Duodenal mucosa (tissue), 2 donors: ENCODE data around the gene NPAS3.

Experiments used
- H3K27ac ChIP-seq: one replicate; pipeline ENCODE4 v1.7.0; 2013; ENCODE audit warnings: low read depth, low read length
- H3K27me3 ChIP-seq, 2 donors: one replicate each; pipeline ENCODE4 v1.7.0; 2013; ENCODE audit warnings: low read length in 2 of 2, control low read depth in 1 of 2; ENCODE audit not compliant: insufficient read depth in 2 of 2, control insufficient read depth in 1 of 2
- H3K36me3 ChIP-seq, 2 donors: one replicate each; pipeline ENCODE4 v1.7.0; 2013; ENCODE audit warnings: low read length in 2 of 2, control low read depth in 1 of 2; ENCODE audit not compliant: insufficient read depth in 2 of 2, control insufficient read depth in 1 of 2
- H3K4me1 ChIP-seq, 2 donors: one replicate each; pipeline ENCODE4 v1.7.0; 2013; ENCODE audit warnings: low read length in 2 of 2, control low read depth in 1 of 2; ENCODE audit not compliant: insufficient read depth in 2 of 2, control insufficient read depth in 1 of 2
- H3K4me3 ChIP-seq, 2 donors: one replicate each; pipeline ENCODE4 v1.7.0; 2013; ENCODE audit warnings: low read length in 2 of 2, low read depth in 1 of 2
- H3K9ac ChIP-seq, 2 donors: one replicate each; pipeline ENCODE4 v1.7.0; 2013; ENCODE audit warnings: low read length in 2 of 2, low read depth in 1 of 2
- H3K9me3 ChIP-seq, 2 donors: one replicate each; pipeline ENCODE4 v1.7.0; 2013; ENCODE audit warnings: low read length in 2 of 2, control low read depth in 1 of 2; ENCODE audit not compliant: control insufficient read depth in 1 of 2

NPAS3 gene

GRCh38 chr14:33259764-33260163 lies 321.1 kb downstream of the NPAS3 start:
- H3K9ac ChIP-seq: no peak overlapping the region
- H3K27ac ChIP-seq: no peak overlapping the region
- no peak overlapping the region for H3K4me3 ChIP-seq
- H3K36me3 ChIP-seq: no peaks in the 10 kb centered on the region
- no peaks in the 10 kb centered on the region for H3K9me3 ChIP-seq
- no peaks in the 10 kb centered on the region for H3K27me3 ChIP-seq
- no peaks in the 10 kb centered on the region for H3K4me1 ChIP-seq

GRCh38 chr14:33271216-33271615 lies 332.5 kb downstream of the NPAS3 start:
- Histone ChIP-seq H3K27ac (no peak overlapping the region), H3K4me3 (no peak overlapping the region), H3K36me3 (no peaks in the 10 kb centered on the region), H3K9ac (no peak overlapping the region), H3K4me1 (no peaks in the 10 kb centered on the region), H3K27me3 (no peaks in the 10 kb centered on the region), H3K9me3 (no peaks in the 10 kb centered on the region)

- H3K9me3 ChIP-seq: no peaks in the 10 kb centered on the region
- no peaks in the 10 kb centered on the region for H3K36me3 ChIP-seq
- H3K9ac ChIP-seq: no peak overlapping the region
- H3K4me3 ChIP-seq: no peak overlapping the region
- no peaks in the 10 kb centered on the region for H3K4me1 ChIP-seq
- no peak overlapping the region for H3K27ac ChIP-seq
- no peaks in the 10 kb centered on the region for H3K27me3 ChIP-seq
Measured at GRCh38 chr14:33271891-33272290, 333.2 kb downstream of the NPAS3 start.

GRCh38 chr14:33273978-33274377 lies 335.3 kb downstream of the NPAS3 start:
- no peaks in the 10 kb centered on the region for H3K27me3 ChIP-seq
- H3K9ac ChIP-seq: no peak overlapping the region
- no peak overlapping the region for H3K27ac ChIP-seq
- no peaks in the 10 kb centered on the region for H3K36me3 ChIP-seq
- no peak overlapping the region for H3K4me3 ChIP-seq
- H3K4me1 ChIP-seq: no peaks in the 10 kb centered on the region
- H3K9me3 ChIP-seq: no peaks in the 10 kb centered on the region

- Histone ChIP-seq H3K4me3 (no peak overlapping the region), H3K4me1 (no peaks in the 10 kb centered on the region), H3K36me3 (no peaks in the 10 kb centered on the region), H3K9me3 (no peaks in the 10 kb centered on the region), H3K9ac (no peak overlapping the region), H3K27me3 (no peaks in the 10 kb centered on the region), H3K27ac (no peak overlapping the region)
Measured at GRCh38 chr14:33275879-33276278, 337.2 kb downstream of the NPAS3 start.

GRCh38 chr14:33279865-33280264 lies 341.2 kb downstream of the NPAS3 start:
- no peaks in the 10 kb centered on the region for H3K9me3 ChIP-seq
- H3K27ac ChIP-seq: no peak overlapping the region
- no peaks in the 10 kb centered on the region for H3K4me1 ChIP-seq
- H3K9ac ChIP-seq: no peak overlapping the region
- no peak overlapping the region for H3K4me3 ChIP-seq
- no peaks in the 10 kb centered on the region for H3K36me3 ChIP-seq
- H3K27me3 ChIP-seq: no peaks in the 10 kb centered on the region

GRCh38 chr14:33280646-33281045 lies 342.0 kb downstream of the NPAS3 start:
- no peaks in the 10 kb centered on the region for H3K4me1 ChIP-seq
- no peaks in the 10 kb centered on the region for H3K36me3 ChIP-seq
- H3K9ac ChIP-seq: no peak overlapping the region
- no peaks in the 10 kb centered on the region for H3K27me3 ChIP-seq
- H3K27ac ChIP-seq: no peak overlapping the region
- no peaks in the 10 kb centered on the region for H3K9me3 ChIP-seq
- H3K4me3 ChIP-seq: no peak overlapping the region

- Histone ChIP-seq H3K27me3 (no peaks in the 10 kb centered on the region), H3K4me1 (no peaks in the 10 kb centered on the region), H3K36me3 (no peaks in the 10 kb centered on the region), H3K4me3 (no peak overlapping the region), H3K9ac (no peak overlapping the region), H3K27ac (no peak overlapping the region), H3K9me3 (no peaks in the 10 kb centered on the region)
Measured at GRCh38 chr14:33282331-33283230, 343.9 kb downstream of the NPAS3 start.

GRCh38 chr14:33285902-33286700 lies 347.4 kb downstream of the NPAS3 start:
- Histone ChIP-seq H3K27ac (no peak overlapping the region), H3K27me3 (no peaks in the 10 kb centered on the region), H3K36me3 (no peaks in the 10 kb centered on the region), H3K9me3 (no peaks in the 10 kb centered on the region), H3K4me1 (no peaks in the 10 kb centered on the region), H3K9ac (no peak overlapping the region), H3K4me3 (no peak overlapping the region)

GRCh38 chr14:33287189-33287588 lies 348.5 kb downstream of the NPAS3 start:
- no peak overlapping the region for H3K27ac ChIP-seq
- no peaks in the 10 kb centered on the region for H3K4me1 ChIP-seq
- H3K9me3 ChIP-seq: no peaks in the 10 kb centered on the region
- no peak overlapping the region for H3K9ac ChIP-seq
- H3K36me3 ChIP-seq: no peaks in the 10 kb centered on the region
- no peaks in the 10 kb centered on the region for H3K27me3 ChIP-seq
- H3K4me3 ChIP-seq: no peak overlapping the region
